HK-2 (cell line): ENCODE measurements around the gene SRSF3.
"Not testable (repeated sequence)": the region's sequence is repeated elsewhere in the genome, so short reads cannot be mapped to it uniquely, and the experiment has no call there.

Experiments
- DNase-seq: peaks from one replicate; pipeline ENCODE4 v3.0.0-alpha.2; 2018; ENCODE audit not compliant: unreplicated experiment

Gene SRSF3

GRCh38 chr6:36643977-36644376, 49.8 kb downstream of the SRSF3 start:
- DNase-seq = no peak

DNA sequence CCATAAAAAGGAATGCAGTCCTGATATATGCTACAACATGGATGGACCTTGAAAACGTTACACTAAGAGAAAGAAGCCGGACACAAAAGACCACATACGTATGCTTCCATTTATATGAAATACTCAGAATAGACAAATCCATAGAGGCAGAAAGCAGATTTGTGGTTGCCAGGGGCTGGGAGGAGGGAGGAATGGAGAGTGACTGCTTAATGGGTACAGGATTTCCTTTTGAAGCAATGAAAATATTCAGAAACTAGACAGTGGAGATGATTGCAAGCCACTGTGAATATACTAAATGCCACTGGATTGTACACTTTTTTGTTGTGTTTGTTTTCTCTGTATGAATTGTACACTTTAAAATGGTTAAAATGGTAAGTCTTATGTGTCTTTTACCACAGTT, 54.9 kb downstream of the SRSF3 start:
- DNase-seq = no peak

DNA sequence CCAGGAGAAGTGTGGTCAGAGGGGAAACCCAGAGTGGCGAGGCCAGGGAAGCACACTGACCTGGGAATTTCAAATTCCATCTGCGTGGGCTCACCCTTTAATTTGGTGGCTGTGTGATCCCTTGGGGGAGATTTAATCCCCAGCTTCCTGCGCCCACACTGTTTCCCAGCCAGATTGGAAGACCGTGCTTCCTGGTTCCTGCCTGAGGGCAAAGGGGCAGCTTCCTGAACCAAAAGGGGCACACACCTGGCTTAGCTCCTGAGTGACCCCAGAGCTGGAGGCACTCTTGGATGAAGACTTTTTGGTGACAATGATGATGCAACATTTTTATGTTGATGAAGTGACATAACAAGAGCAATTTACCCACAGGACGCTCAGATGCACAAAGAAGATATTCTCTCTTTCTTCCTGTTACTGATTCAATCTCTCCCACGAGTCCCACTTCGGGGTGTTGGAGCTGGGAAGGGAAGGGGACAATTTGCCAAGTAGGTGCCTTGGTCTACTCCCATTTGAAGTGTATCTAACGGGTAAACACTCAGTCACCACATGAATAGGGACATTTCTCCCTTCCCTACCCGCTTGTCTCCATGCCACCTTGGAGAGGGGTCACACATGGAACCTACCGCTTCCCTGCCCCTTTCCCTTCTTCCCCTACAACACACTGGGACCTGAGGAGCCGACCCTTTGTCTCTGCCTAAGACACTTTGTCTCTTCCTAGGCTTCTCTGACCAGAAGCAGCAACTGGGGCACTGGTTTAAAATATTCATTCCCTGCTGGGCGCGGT, 55.7 kb downstream of the SRSF3 start:
- DNase-seq = no peak

DNA sequence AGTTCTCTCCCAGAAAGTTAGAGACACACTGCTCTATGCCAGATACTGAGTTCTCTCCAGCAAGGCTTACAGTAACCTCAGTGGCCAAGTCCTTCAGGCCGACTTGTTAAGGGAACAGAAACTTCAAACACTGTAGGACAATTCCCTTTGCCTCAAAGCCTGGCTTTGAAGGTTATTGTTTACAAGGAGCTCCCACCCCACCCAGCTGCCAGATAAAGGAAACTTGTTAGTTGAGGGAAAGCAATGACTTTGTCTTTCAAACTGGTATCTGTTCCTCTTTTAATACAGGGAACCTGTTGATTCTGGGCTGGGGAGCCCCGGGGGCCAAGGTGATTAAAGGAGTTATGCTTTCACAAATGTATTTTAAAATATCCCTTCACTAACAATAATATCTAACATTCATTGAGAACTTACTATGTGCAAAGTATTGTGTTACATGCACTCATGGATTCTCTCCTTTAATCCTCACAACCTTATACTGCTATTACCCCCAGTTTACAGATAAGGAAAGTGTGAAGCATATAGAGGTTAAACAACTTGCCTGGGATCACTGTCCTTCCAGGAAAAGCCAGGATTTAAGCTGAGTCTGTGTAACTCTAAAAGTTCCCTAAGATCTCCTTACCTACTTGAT, 56.8 kb downstream of the SRSF3 start:
- no peak for DNase-seq

DNA sequence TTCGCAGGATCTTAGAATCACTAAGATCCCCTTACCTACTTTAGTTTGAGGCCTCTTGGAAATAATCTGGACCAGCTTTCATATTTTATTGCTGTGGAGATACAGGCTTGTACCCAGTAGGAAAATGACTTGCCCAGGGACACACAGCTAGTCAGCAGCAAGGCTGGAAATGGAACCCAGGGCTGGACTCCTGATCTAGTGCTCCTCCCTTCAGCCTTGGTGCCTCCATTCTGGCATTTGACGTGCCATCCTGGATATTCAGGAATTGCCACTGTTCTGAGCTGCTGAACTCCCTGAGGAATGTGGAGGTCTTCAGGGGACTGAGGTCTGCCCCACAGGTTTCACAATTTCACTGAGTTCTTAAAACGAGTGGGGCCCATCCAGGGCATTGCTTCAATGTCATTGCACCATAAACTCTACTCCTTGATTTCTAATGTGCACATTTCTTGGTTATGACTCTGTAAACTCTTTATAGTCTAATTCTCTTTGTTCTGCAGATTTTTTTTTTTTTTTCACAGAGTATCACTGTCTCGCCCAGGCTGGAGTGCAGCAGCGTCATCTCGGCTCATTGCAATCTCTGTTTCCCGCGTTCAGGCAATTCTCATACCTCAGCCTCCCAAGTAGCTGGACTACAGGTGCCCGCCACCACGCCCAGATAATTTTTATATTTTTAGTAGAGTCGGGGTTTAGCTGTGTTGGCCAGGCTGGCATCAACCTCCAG, 57.7 kb downstream of the SRSF3 start:
- DNase-seq = no peak

- DNase-seq = not testable (repeated sequence)
These were observed 60.3 kb downstream of the SRSF3 start for GRCh38 chr6:36654469-36654868.
